ENCODE data around the gene MYO5C.

The MYO5C gene

DNA sequence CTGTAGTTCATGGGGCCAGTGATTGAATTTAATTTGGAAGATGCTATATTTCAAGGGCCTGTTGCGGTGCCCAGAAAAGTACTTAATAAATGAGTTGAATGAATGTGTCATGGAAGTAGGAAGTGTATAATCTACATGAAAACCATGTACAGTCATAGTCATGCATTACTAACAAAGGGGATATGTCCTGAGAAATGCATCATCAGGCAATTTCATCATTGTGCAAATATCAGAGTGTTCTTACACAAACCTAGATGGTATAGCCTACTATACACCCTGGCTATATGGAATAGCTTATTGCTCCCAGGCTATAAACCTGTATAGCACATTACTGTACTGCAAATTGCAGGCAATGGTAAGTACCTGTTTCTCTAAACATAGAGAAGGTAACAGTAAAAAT lies 10.7 kb upstream of the MYO5C start:
- TF ChIP-seq, protein P1, sequence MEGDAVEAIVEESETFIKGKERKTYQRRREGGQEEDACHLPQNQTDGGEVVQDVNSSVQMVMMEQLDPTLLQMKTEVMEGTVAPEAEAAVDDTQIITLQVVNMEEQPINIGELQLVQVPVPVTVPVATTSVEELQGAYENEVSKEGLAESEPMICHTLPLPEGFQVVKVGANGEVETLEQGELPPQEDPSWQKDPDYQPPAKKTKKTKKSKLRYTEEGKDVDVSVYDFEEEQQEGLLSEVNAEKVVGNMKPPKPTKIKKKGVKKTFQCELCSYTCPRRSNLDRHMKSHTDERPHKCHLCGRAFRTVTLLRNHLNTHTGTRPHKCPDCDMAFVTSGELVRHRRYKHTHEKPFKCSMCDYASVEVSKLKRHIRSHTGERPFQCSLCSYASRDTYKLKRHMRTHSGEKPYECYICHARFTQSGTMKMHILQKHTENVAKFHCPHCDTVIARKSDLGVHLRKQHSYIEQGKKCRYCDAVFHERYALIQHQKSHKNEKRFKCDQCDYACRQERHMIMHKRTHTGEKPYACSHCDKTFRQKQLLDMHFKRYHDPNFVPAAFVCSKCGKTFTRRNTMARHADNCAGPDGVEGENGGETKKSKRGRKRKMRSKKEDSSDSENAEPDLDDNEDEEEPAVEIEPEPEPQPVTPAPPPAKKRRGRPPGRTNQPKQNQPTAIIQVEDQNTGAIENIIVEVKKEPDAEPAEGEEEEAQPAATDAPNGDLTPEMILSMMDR (IDR thresholded peaks at IDR 0.05; ENCODE audit: low read depth, low read length): no peak
- no peak for DNase-seq (ENCODE audit: extremely low read depth, low read depth)

DNA sequence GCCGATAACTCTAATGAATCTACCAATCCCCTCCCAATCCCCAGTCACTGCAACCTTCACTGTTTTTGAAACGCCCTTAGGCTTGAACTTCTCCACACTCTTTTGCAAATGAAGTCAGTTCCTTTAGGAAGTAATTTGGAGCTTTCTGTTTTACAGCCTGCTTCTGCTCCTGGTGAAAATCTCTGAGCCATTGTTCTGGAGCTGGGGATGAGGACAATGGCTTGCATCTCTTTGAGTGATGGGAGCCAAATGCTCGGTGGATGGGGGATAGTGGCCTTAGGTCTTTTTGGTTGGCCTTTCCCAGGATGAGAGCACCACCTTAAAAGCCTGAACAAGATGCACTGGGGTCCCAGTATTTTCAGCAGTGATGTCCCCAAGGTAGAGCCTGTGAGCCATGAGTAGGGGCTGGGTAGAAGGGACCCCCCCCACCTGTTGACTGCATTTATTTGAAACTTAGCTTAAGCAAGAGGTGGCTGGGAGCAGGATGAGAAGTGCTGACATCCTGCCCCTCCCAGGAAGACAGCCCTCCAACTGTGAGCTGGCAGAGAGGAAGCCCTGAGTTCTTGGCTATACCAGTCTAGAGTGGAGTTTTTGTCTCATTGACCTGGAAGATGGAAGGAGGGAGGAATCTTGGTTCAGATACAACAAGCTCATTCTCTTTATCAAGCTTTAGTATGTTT lies 7.6 kb upstream of the MYO5C start:
- TF ChIP-seq, protein P1 (IDR thresholded peaks at IDR 0.05; ENCODE audit: low read depth, low read length): no peak
- DNase-seq (ENCODE audit: extremely low read depth, low read depth): no peak

GRCh38 chr15:52301265-52301847 lies 5.8 kb upstream of the MYO5C start:
- DNase-seq (ENCODE audit: extremely low read depth, low read depth): no peak

GRCh38 chr15:52294881-52295420 lies 653 bp downstream of the MYO5C start:
- TF ChIP-seq, protein P1 (IDR thresholded peaks at IDR 0.05; ENCODE audit: low read depth, low read length): no peak
- no peak for DNase-seq (ENCODE audit: extremely low read depth, low read depth)

More at GRCh38 chr15:52301265-52301847, 5.8 kb upstream of the MYO5C start:
- TF ChIP-seq, protein P1 (IDR thresholded peaks at IDR 0.05; ENCODE audit: low read depth, low read length): no peak

DNA sequence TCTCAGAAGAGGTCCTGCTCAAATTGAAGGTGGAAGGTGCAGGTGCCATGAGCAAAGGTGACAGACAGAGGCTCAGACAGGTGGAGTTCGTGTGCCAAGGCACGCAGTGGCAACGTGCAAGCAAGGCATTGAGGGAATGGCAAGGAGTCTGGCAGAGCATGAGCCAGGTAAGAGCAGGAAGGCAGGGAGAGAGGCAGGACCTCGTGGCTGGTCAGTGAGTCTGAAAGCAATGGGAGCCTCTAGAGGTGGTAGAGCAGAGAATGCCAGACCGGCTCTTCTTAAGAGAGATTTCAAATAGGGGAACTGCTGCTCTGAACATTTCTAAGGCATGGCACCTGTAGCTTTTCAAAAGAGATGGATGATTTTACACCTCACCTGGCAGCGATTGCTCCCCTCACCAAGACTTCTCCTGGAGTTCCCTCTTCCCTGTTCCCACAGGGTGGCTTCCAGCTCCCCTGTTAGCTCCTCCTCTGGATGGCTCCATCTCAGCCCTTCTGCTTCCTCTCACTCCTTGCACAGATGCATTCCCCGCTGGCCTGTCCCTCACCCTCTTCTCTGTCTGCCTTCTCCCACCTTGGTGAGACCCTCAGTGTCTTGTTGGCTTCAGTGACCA lies 2.7 kb downstream of the MYO5C start:
- TF ChIP-seq, protein P1 (IDR thresholded peaks at IDR 0.05; ENCODE audit: low read depth, low read length): no peak
- no peak for DNase-seq (ENCODE audit: extremely low read depth, low read depth)

DNA sequence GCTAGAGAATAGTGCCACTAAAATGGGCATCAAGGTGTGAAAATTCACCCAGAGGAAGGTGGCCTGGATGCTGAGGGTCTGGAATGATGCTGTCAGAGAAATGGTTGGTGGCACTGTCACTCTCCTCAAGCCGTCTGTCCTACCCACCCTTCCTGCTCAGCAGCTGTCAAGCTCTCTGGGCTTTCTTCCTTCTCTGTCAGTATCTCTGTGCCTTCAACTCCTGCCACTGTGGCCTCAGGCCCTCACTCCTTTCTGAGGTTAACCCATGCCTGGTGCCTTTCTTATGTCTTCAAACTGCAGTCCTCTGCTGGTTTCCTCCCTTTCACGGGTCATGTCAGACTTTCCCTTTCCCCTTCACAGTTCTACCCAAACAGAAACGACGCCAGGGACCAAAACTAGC lies 4.4 kb downstream of the MYO5C start:
- TF ChIP-seq, protein P1 (IDR thresholded peaks at IDR 0.05; ENCODE audit: low read depth, low read length): no peak
- DNase-seq (ENCODE audit: extremely low read depth, low read depth): no peak

- DNase-seq (ENCODE audit: extremely low read depth, low read depth): no peak
- TF ChIP-seq, protein P1 (IDR thresholded peaks at IDR 0.05; ENCODE audit: low read depth, low read length): no peak
Observed at GRCh38 chr15:52290800-52291199, 4.8 kb downstream of the MYO5C start.

Measured in AG09319 (cell line).